ENCODE data around the gene NRBP1.

The NRBP1 gene

DNA sequence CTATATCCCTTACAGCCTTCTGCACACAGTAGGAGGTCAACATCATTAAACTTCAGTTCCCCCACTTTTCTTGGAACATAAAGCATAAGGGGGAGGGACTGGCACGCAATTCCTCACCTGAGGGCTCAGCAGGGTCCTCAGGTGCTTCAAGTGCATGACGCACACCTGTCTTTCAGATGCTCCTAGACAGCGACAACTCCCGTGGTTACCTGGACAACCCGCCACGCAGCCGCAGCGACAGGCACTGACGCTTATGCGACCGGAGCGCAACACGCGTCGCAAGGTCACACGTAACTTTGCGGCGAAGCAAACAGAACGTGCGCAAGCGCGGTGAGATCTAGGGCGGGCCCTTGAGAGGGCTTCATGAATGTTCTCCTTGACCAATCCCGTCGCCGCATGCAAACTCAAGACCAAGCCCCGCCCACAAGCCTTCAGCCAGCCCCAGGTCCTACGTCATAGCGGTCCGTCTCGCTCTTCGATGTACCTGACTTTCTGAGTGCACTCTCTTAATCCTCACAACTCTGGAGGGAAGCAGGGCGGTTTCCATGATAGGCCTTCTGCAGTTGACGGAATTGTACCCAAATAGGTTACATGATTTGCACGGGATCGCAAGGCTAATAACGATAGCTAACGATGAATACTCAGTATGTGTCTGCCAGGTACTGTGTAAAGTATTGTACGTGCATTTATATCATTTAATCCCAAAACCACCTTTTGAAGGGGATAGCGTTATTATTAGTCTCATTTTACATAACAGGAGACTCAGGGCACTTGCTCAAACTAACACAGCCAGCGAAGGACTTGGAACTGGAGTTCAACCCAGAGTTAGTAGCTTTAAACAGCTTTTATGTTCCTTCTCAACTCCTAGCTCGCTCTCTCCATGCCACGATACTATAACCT is 61.3 kb downstream of the NRBP1 start, which contains the start of gene IFT172:
IFT172 (minus strand) TSS at position 246 of the 900 bp plus-strand sequence; CDS start at position 156, 90 bp downstream.
- peak within 1 kb of the TSS; percentile 91 for H3K4me3 ChIP-seq (replicated peaks; ENCODE audit: low read depth, low read length)
- DNase-seq (ENCODE audit: extremely low read depth, low read depth), result peak; percentile 97
- TF ChIP-seq, protein P1, sequence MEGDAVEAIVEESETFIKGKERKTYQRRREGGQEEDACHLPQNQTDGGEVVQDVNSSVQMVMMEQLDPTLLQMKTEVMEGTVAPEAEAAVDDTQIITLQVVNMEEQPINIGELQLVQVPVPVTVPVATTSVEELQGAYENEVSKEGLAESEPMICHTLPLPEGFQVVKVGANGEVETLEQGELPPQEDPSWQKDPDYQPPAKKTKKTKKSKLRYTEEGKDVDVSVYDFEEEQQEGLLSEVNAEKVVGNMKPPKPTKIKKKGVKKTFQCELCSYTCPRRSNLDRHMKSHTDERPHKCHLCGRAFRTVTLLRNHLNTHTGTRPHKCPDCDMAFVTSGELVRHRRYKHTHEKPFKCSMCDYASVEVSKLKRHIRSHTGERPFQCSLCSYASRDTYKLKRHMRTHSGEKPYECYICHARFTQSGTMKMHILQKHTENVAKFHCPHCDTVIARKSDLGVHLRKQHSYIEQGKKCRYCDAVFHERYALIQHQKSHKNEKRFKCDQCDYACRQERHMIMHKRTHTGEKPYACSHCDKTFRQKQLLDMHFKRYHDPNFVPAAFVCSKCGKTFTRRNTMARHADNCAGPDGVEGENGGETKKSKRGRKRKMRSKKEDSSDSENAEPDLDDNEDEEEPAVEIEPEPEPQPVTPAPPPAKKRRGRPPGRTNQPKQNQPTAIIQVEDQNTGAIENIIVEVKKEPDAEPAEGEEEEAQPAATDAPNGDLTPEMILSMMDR (IDR thresholded peaks at IDR 0.05; ENCODE audit: low read depth, low read length, missing control alignments), result no peak
